ENCODE data around the gene TMCO1.
"Not testable (repeated sequence)": the region's sequence is repeated elsewhere in the genome, so short reads cannot be mapped to it uniquely, and the experiment has no call there.

TMCO1 gene

GRCh38 chr1:165744913-165745312 is 23.8 kb downstream of the TMCO1 start:
- DNase-seq = not testable (repeated sequence)

- no peak for DNase-seq
These were observed 26.5 kb downstream of the TMCO1 start for GRCh38 chr1:165742194-165742593.

GRCh38 chr1:165738794-165739193 is 29.9 kb downstream of the TMCO1 start:
- no peak for DNase-seq

- DNase-seq = no peak
These were observed 31.5 kb downstream of the TMCO1 start for GRCh38 chr1:165737196-165737595.

GRCh38 chr1:165734906-165735305 is 33.8 kb downstream of the TMCO1 start:
- DNase-seq = no peak

GRCh38 chr1:165726841-165727240 is 41.8 kb downstream of the TMCO1 start:
- DNase-seq = no peak

GRCh38 chr1:165726169-165726568 is 42.5 kb downstream of the TMCO1 start:
- no peak for DNase-seq

- DNase-seq = peak; percentile 79
These were observed 50.7 kb downstream of the TMCO1 start for GRCh38 chr1:165717918-165718515.

- DNase-seq = not testable (repeated sequence)
These were observed 52.2 kb downstream of the TMCO1 start for GRCh38 chr1:165716265-165717051.

GRCh38 chr1:165712764-165713163 is 55.9 kb downstream of the TMCO1 start:
- DNase-seq = no peak

GRCh38 chr1:165707984-165708706 is 60.5 kb downstream of the TMCO1 start:
- no peak for DNase-seq

- DNase-seq = no peak
These were observed 65.0 kb downstream of the TMCO1 start for GRCh38 chr1:165703648-165704047.

- not testable (repeated sequence) for DNase-seq
These were observed 66.7 kb downstream of the TMCO1 start for GRCh38 chr1:165701922-165702321.

- peak; percentile 13 for DNase-seq
These were observed 69.1 kb downstream of the TMCO1 start for GRCh38 chr1:165699577-165699976.

GRCh38 chr1:165698761-165699052 is 70.0 kb downstream of the TMCO1 start:
- no peak for DNase-seq

GRCh38 chr1:165697881-165698760 is 70.5 kb downstream of the TMCO1 start, which contains the start of gene ALDH9A1:
Gene ALDH9A1 (minus strand): TSS chr1:165698562. CDS start chr1:165698558, 4 bp downstream.
- peak; percentile 93 for DNase-seq

GRCh38 chr1:165697491-165697880 is 71.2 kb downstream of the TMCO1 start:
- no peak for DNase-seq

GRCh38 chr1:165696625-165697100 is 72.0 kb downstream of the TMCO1 start:
- peak; percentile 10 for DNase-seq

- no peak for DNase-seq
These were observed 73.6 kb downstream of the TMCO1 start for GRCh38 chr1:165695031-165695430.

- no peak for DNase-seq
These were observed 80.6 kb downstream of the TMCO1 start for GRCh38 chr1:165688046-165688445.

GRCh38 chr1:165686971-165687433 is 81.7 kb downstream of the TMCO1 start:
- DNase-seq = no peak

- peak; percentile 63 for DNase-seq
These were observed 82.3 kb downstream of the TMCO1 start for GRCh38 chr1:165686121-165686970.

Data from hematopoietic multipotent progenitor cell treated with erythropoietin and hydrocortisone succinate and interleukin-3 and kit ligand, for 8 days (in vitro differentiated cells).